GM12878 (cell line): Measurements from ENCODE around the gene SMARCAD1. TPM values are rescaled to one million over a fixed set of nuclear protein-coding genes. Genes with fewer than 3 reads are reported as not detected.

Experiments
- ATAC-seq: fragments of 200-7000 bp; cut with Tn5 transposase; 3 replicates; pipeline ENCODE4 v1.9.1; 2020; ENCODE audit warnings: mild to moderate bottlenecking, moderate library complexity
- BruUV-seq: library from RNA; stranded (reverse); fragments of 400-500 nt; replicated peaks from 2 replicates; lab custom pipeline; 2021; lab: Mats Ljungman, UMichigan
- CTCF ChIA-PET: fragments of 300-600 bp; sonication (Branson Sonifier 250); formaldehyde crosslinking; extraction: SDS; loops from one replicate; lab custom pipeline; 2021; ENCODE audit warnings: inconsistent platforms; lab: Yijun Ruan, JAX
- POLR2A ChIA-PET: fragments of 350-600 bp; formaldehyde crosslinking; extraction: SDS; loops from one replicate; lab custom pipeline; 2021; ENCODE audit warnings: inconsistent platforms; lab: Charles Lee
- RAD21 ChIA-PET: fragments of 300-600 bp; sonication (Branson Sonifier 250); formaldehyde crosslinking; loops from one replicate; lab custom pipeline; 2023; ENCODE audit warnings: antibody characterized with exemption; ENCODE audit not compliant: unreplicated experiment; lab: Charles Lee
- SMC1A ChIA-PET: fragments of 300-600 bp; sonication (Branson Sonifier 250); formaldehyde crosslinking; loops from one replicate; lab custom pipeline; 2023; ENCODE audit not compliant: unreplicated experiment, uncharacterized antibody; lab: Charles Lee
- DNase-seq: peaks from one replicate; pipeline ENCODE4 v3.0.0-alpha.2; 2011; ENCODE audit warnings: low read depth, low spot score
- FAIRE-seq: peaks from 3 replicates; lab custom pipeline; 2011; peaks lifted over from hg19 to GRCh38; lab: Jason Lieb, UNC
- H2AFZ ChIP-seq: 2 replicates; pipeline ENCODE4 v1.6.0; 2011; ENCODE audit warnings: low read depth, low read length, control low read depth; ENCODE audit not compliant: control insufficient read depth
- H3K27ac ChIP-seq: 2 replicates; pipeline ENCODE4 v1.5.1; 2011; ENCODE audit warnings: control low read depth; ENCODE audit not compliant: control insufficient read depth, insufficient read depth
- H3K27me3 ChIP-seq, 2 experiments: replicated peaks in 1 of 2; 2 replicates each; pipeline versions ENCODE4 v1.6.0 to v1.6.1; 2011; ENCODE audit warnings: low read length in 1 of 2; ENCODE audit not compliant: control insufficient read depth in 2 of 2, insufficient read depth in 2 of 2
- H3K36me3 ChIP-seq, 2 experiments: 2 replicates each; pipeline ENCODE4 v1.5.1; 2011; ENCODE audit warnings: low read length in 1 of 2; ENCODE audit not compliant: control insufficient read depth in 2 of 2, insufficient read depth in 2 of 2
- H3K4me1 ChIP-seq: 2 replicates; pipeline ENCODE4 v1.6.1; 2011; ENCODE audit warnings: mild to moderate bottlenecking, low read length, moderate library complexity, mixed read lengths; ENCODE audit not compliant: control insufficient read depth, insufficient read depth
- H3K4me2 ChIP-seq: 2 replicates; pipeline ENCODE4 v1.6.0; 2011; ENCODE audit warnings: control low read depth; ENCODE audit not compliant: control insufficient read depth, insufficient read depth
- H3K4me3 ChIP-seq: fragments of 200-600 bp; sonication (generic); 2 replicates; pipeline ENCODE4 v1.5.1; 2016
- H3K79me2 ChIP-seq: 2 replicates; pipeline ENCODE4 v1.6.0; 2011; ENCODE audit warnings: low read length; ENCODE audit not compliant: control insufficient read depth, insufficient read depth
- H3K9ac ChIP-seq: 2 replicates; pipeline ENCODE4 v1.8.0; 2011; ENCODE audit warnings: low read length, control low read depth, mixed read lengths; ENCODE audit not compliant: control insufficient read depth, insufficient read depth
- H3K9me3 ChIP-seq: replicated peaks from 3 replicates; pipeline ENCODE4 v1.5.1; 2011; ENCODE audit warnings: mild to moderate bottlenecking, low read length; ENCODE audit not compliant: control insufficient read depth, insufficient read depth
- H4K20me1 ChIP-seq: 2 replicates; pipeline ENCODE4 v1.6.0; 2011; ENCODE audit not compliant: control insufficient read depth, insufficient read depth
- BACH1 ChIP-seq: fragments of 450-650 bp; IDR thresholded peaks from 2 replicates; pipeline ENCODE4 v1.6.1; 2017; ENCODE audit warnings: mild to moderate bottlenecking, borderline replicate concordance
- BCL11A ChIP-seq: IDR thresholded peaks from 2 replicates; pipeline ENCODE4 v1.6.1; 2011; ENCODE audit warnings: low read depth, low read length
- BCL3 ChIP-seq: IDR thresholded peaks from 2 replicates; pipeline ENCODE4 v1.6.1; 2011; ENCODE audit warnings: borderline replicate concordance, low read depth, mild to moderate bottlenecking, moderate library complexity, low read length; ENCODE audit not compliant: insufficient read depth, poor library complexity, severe bottlenecking
- BMI1 ChIP-seq: fragments of 450-650 bp; IDR thresholded peaks from 2 replicates; pipeline ENCODE4 v1.6.1; 2016; ENCODE audit warnings: mild to moderate bottlenecking, moderate library complexity, borderline replicate concordance
- CHD4 ChIP-seq: fragments of 200-600 bp; sonication (generic); IDR thresholded peaks from 2 replicates; pipeline ENCODE4 v1.6.1; 2016; ENCODE audit warnings: mild to moderate bottlenecking
- CTCF ChIP-seq, 3 experiments: IDR thresholded peaks in 2 of 3; conservative IDR thresholded peaks in 1 of 3; 2 replicates each; pipeline ENCODE4 v1.5.1; 2011; ENCODE audit warnings: low read depth in 3 of 3, low read length in 3 of 3, mild to moderate bottlenecking in 3 of 3, control low read depth in 2 of 3, moderate library complexity in 2 of 3, inconsistent platforms in 1 of 3, mixed read lengths in 1 of 3; ENCODE audit not compliant: control insufficient read depth in 2 of 3, insufficient read depth in 1 of 3; ENCODE audit errors: extremely low read depth in 1 of 3
- E2F4 ChIP-seq: IDR thresholded peaks from 2 replicates; pipeline ENCODE4 v1.6.1; 2012; ENCODE audit warnings: low read depth, low read length, improper control_type of control experiment
- KDM1A ChIP-seq: fragments of 200-600 bp; sonication (generic); IDR thresholded peaks from 2 replicates; pipeline ENCODE4 v1.6.1; 2016; ENCODE audit warnings: borderline replicate concordance
- MEF2A ChIP-seq: IDR thresholded peaks from 2 replicates; pipeline ENCODE4 v1.6.1; 2011; ENCODE audit warnings: low read depth, mild to moderate bottlenecking, low read length, moderate library complexity; ENCODE audit not compliant: insufficient read depth
- MEF2B ChIP-seq: fragments of 450-650 bp; IDR thresholded peaks from 2 replicates; pipeline ENCODE4 v1.6.1; 2018; ENCODE audit warnings: mild to moderate bottlenecking, moderate library complexity; ENCODE audit not compliant: partially characterized antibody, poor library complexity, severe bottlenecking
- NBN ChIP-seq: fragments of 450-650 bp; IDR thresholded peaks from 2 replicates; pipeline ENCODE4 v1.6.1; 2016
- NFYA ChIP-seq: IDR thresholded peaks from 2 replicates; pipeline ENCODE4 v1.6.1; 2011; ENCODE audit warnings: low read depth, mild to moderate bottlenecking, low read length, improper control_type of control experiment, borderline replicate concordance
- RCOR1 ChIP-seq: conservative IDR thresholded peaks from 2 replicates; pipeline ENCODE4 v1.6.1; 2012; ENCODE audit warnings: low read depth, low read length, improper control_type of control experiment
- RFX5 ChIP-seq: IDR thresholded peaks from 2 replicates; pipeline ENCODE4 v1.6.1; 2011; ENCODE audit warnings: low read depth, low read length, improper control_type of control experiment
- SKIL ChIP-seq: fragments of 450-650 bp; IDR thresholded peaks from 2 replicates; pipeline ENCODE4 v1.6.1; 2017; ENCODE audit warnings: mild to moderate bottlenecking, low read depth, inconsistent platforms; ENCODE audit not compliant: poor library complexity, severe bottlenecking
- SMAD5 ChIP-seq: IDR thresholded peaks from 2 replicates; pipeline ENCODE4 v1.6.1; 2016; ENCODE audit warnings: antibody characterized with exemption, low read depth
- SREBF2 ChIP-seq: IDR thresholded peaks from 2 replicates; pipeline ENCODE4 v1.6.1; 2012; ENCODE audit warnings: mild to moderate bottlenecking, low read length
- TARDBP ChIP-seq: IDR thresholded peaks from 2 replicates; pipeline ENCODE4 v1.6.1; 2016; ENCODE audit warnings: borderline replicate concordance
- TCF7 ChIP-seq: IDR thresholded peaks from 2 replicates; pipeline ENCODE4 v1.6.1; 2014; ENCODE audit warnings: antibody characterized with exemption, borderline replicate concordance
- ZNF24 ChIP-seq: fragments of 450-650 bp; IDR thresholded peaks from 2 replicates; pipeline ENCODE4 v1.6.1; 2017; ENCODE audit warnings: antibody characterized with exemption, mild to moderate bottlenecking
- in situ Hi-C: fragments of 300-500 bp; cut with MboI; formaldehyde crosslinking; loops from 9 replicates; pipeline ENCODE4 v1.14.3; 2018; ENCODE audit warnings: mixed read lengths
- intact Hi-C: fragments of 100-400 bp; cut with micrococcal nuclease; formaldehyde crosslinking; loops from one replicate; pipeline ENCODE4 v1.14.2; 2022; ENCODE audit not compliant: unreplicated experiment
- polyA plus RNA-seq, 11 experiments: library from polyadenylated mRNA; depleted of rRNA in 4 of 11; unstranded in 6 of 11; stranded (reverse) in 5 of 11; fragments of >200 nt; fragmentation: Nextera tagmentation in 4 of 11; fragmentation: Illumina TruSeq in 1 of 11; extraction: Ambion mirVana in 4 of 11; extraction: Trizol in 1 of 11; gene quantifications; 1 replicate in 1 of 11; 2 replicates in 10 of 11; pipeline versions ENCODE4 v1.2.1 to v1.2.3, GENCODE V29; 2011 to 2016; ENCODE audit warnings: inconsistent platforms in 2 of 11, missing spikeins in 2 of 11, low read depth in 1 of 11
- total RNA-seq, 4 experiments: library from RNA; depleted of rRNA in 3 of 4; stranded (reverse); fragments of >200 nt in 3 of 4; fragmentation: Illumina TruSeq in 1 of 4; extraction: Trizol in 1 of 4; gene quantifications; 2 replicates each; pipeline versions ENCODE4 v1.2.1 to v1.2.3, GENCODE V29; 2013 to 2021

SMARCAD1 gene
- total and polyA plus RNA-seq, 10 of the 15 experiments (the other 5 are each of a cell fraction or from before 2014, with no cell fraction given): 7.6 to 41.2 (median 27.7) TPM

- H3K9ac ChIP-seq: no peak overlapping the region
- ChIA-PET SMC1A (interaction anchor here (0.8 kb wide), 1 partner anchor 13 kb away, joined by 3 read pairs; no protein-coding TSS in a partner anchor), POLR2A (no interaction called here), CTCF (no interaction called here), RAD21 (interaction anchor here (0.8 kb wide), 1 partner anchor 8 kb away, joined by 3 read pairs; no protein-coding TSS in a partner anchor)
- intact Hi-C loops: no loop called here
- FAIRE-seq (no peak), ATAC-seq (no peak), DNase-seq (no peak)
- no peaks in the 10 kb centered on the region for H3K27me3 ChIP-seq
- no peaks in the 10 kb centered on the region for H4K20me1 ChIP-seq
- H3K4me1 ChIP-seq: no peaks in the 10 kb centered on the region
- no peak overlapping the region for H3K4me3 ChIP-seq
- no peak overlapping the region for H3K4me2 ChIP-seq
- no peaks in the 10 kb centered on the region for H3K9me3 ChIP-seq
- peaks cover 3 to 12% of the 10 kb centered on the region in 2 experiments for H3K36me3 ChIP-seq
- TF ChIP-seq SKIL (no peak), BCL11A (no peak), BCL3 (no peak), SMAD5 (no peak), BACH1 (no peak), NFYA (no peak), NBN (no peak), ZNF24 (no peak), CTCF (IDR thresholded peaks at IDR 0.05 in 2 of 3, conservative IDR thresholded peaks at IDR 0.05 in 1 of 3; ENCODE audit: control insufficient read depth in 2 of 3, extremely low read depth in 1 of 3, insufficient read depth in 1 of 3, low read depth in 3 of 3, low read length in 3 of 3) (no peak), KDM1A (no peak), CHD4 (no peak), MEF2A (no peak), MEF2B (no peak), RFX5 (no peak), TARDBP (no peak), RCOR1 (no peak), SREBF2 (no peak), BMI1 (no peak), TCF7 (no peak), E2F4 (no peak)
- no peak overlapping the region for H2AFZ ChIP-seq
- H3K79me2 ChIP-seq: no peaks in the 10 kb centered on the region
- no TSS peak for BruUV-seq
- H3K27ac ChIP-seq: no peak overlapping the region
- in situ Hi-C loops: no loop called here
These were observed 32.7 kb downstream of the SMARCAD1 start for GRCh38 chr4:94240384-94240783.
